ENCODE data around the gene SLC25A21. TPM values are rescaled to one million over a fixed set of nuclear protein-coding genes. Genes with fewer than 3 reads are reported as not detected.

The SLC25A21 gene
- total RNA-seq, 2 donors from 2014 or later = not detected

- no peaks in the 10 kb centered on the region for H3K36me3 Mint-ChIP-seq
- H3K4me1 Mint-ChIP-seq (ENCODE audit: low read depth in 2 of 2) = no peaks in the 10 kb centered on the region
- DNase-seq (ENCODE audit: low spot score) = no peak
- no peak for ATAC-seq
- no peak overlapping the region for H3K27ac Mint-ChIP-seq
- H3K27me3 Mint-ChIP-seq = no peaks in the 10 kb centered on the region
- H3K4me3 Mint-ChIP-seq = no peak overlapping the region
- H3K9me3 Mint-ChIP-seq = peaks cover 19% of the 10 kb centered on the region
Observed at GRCh38 chr14:36767603-36768281, 404.7 kb downstream of the SLC25A21 start.

GRCh38 chr14:36766974-36767373, 405.4 kb downstream of the SLC25A21 start:
- Mint-ChIP-seq H3K9me3 (peaks cover 19% of the 10 kb centered on the region), H3K4me1 (ENCODE audit: low read depth in 2 of 2) (no peaks in the 10 kb centered on the region), H3K4me3 (no peak overlapping the region), H3K27me3 (no peaks in the 10 kb centered on the region), H3K27ac (no peak overlapping the region), H3K36me3 (no peaks in the 10 kb centered on the region)
- no peak for DNase-seq (ENCODE audit: low spot score)
- no peak for ATAC-seq

GRCh38 chr14:36757734-36758601, 414.4 kb downstream of the SLC25A21 start:
- no peaks in the 10 kb centered on the region for H3K36me3 Mint-ChIP-seq
- ATAC-seq (no peak), DNase-seq (ENCODE audit: low spot score) (no peak)
- no peak overlapping the region for H3K27ac Mint-ChIP-seq
- H3K27me3 Mint-ChIP-seq = no peaks in the 10 kb centered on the region
- no peak overlapping the region for H3K4me3 Mint-ChIP-seq
- H3K9me3 Mint-ChIP-seq = peaks cover 7% of the 10 kb centered on the region
- H3K4me1 Mint-ChIP-seq (ENCODE audit: low read depth in 2 of 2) = no peaks in the 10 kb centered on the region

GRCh38 chr14:36756226-36756625, 416.2 kb downstream of the SLC25A21 start:
- Mint-ChIP-seq H3K9me3 (peaks cover 11% of the 10 kb centered on the region), H3K4me3 (no peak overlapping the region), H3K36me3 (no peaks in the 10 kb centered on the region), H3K27me3 (no peaks in the 10 kb centered on the region), H3K27ac (no peak overlapping the region), H3K4me1 (ENCODE audit: low read depth in 2 of 2) (no peaks in the 10 kb centered on the region)
- DNase-seq (ENCODE audit: low spot score) = no peak
- no peak for ATAC-seq

- no peak for ATAC-seq
- Mint-ChIP-seq H3K4me3 (no peak overlapping the region), H3K4me1 (ENCODE audit: low read depth in 2 of 2) (no peaks in the 10 kb centered on the region), H3K27me3 (no peaks in the 10 kb centered on the region), H3K36me3 (no peaks in the 10 kb centered on the region), H3K27ac (no peak overlapping the region), H3K9me3 (peaks cover 11% of the 10 kb centered on the region)
- no peak for DNase-seq (ENCODE audit: low spot score)
Observed at GRCh38 chr14:36755756-36756155, 416.6 kb downstream of the SLC25A21 start.

GRCh38 chr14:36751920-36752319, 420.5 kb downstream of the SLC25A21 start:
- ATAC-seq (no peak), DNase-seq (ENCODE audit: low spot score) (no peak)
- no peaks in the 10 kb centered on the region for H3K36me3 Mint-ChIP-seq
- no peak overlapping the region for H3K27ac Mint-ChIP-seq
- no peak overlapping the region for H3K4me3 Mint-ChIP-seq
- H3K4me1 Mint-ChIP-seq (ENCODE audit: low read depth in 2 of 2) = no peaks in the 10 kb centered on the region
- no peaks in the 10 kb centered on the region for H3K27me3 Mint-ChIP-seq
- H3K9me3 Mint-ChIP-seq = peaks cover 8% of the 10 kb centered on the region

GRCh38 chr14:36751106-36751505, 421.3 kb downstream of the SLC25A21 start:
- ATAC-seq (no peak), DNase-seq (ENCODE audit: low spot score) (no peak)
- no peaks in the 10 kb centered on the region for H3K27me3 Mint-ChIP-seq
- H3K27ac Mint-ChIP-seq = no peak overlapping the region
- H3K9me3 Mint-ChIP-seq = peaks cover 12% of the 10 kb centered on the region
- no peaks in the 10 kb centered on the region for H3K36me3 Mint-ChIP-seq
- H3K4me1 Mint-ChIP-seq (ENCODE audit: low read depth in 2 of 2) = no peaks in the 10 kb centered on the region
- H3K4me3 Mint-ChIP-seq = no peak overlapping the region

- H3K27ac Mint-ChIP-seq = no peak overlapping the region
- H3K4me3 Mint-ChIP-seq = no peak overlapping the region
- no peaks in the 10 kb centered on the region for H3K36me3 Mint-ChIP-seq
- peaks cover 12% of the 10 kb centered on the region for H3K9me3 Mint-ChIP-seq
- no peaks in the 10 kb centered on the region for H3K27me3 Mint-ChIP-seq
- DNase-seq (ENCODE audit: low spot score) (no peak), ATAC-seq (no peak)
- H3K4me1 Mint-ChIP-seq (ENCODE audit: low read depth in 2 of 2) = no peaks in the 10 kb centered on the region
Observed at GRCh38 chr14:36750244-36750643, 422.2 kb downstream of the SLC25A21 start.

- H3K36me3 Mint-ChIP-seq = no peaks in the 10 kb centered on the region
- no peak for ATAC-seq
- no peak overlapping the region for H3K4me3 Mint-ChIP-seq
- no peaks in the 10 kb centered on the region for H3K27me3 Mint-ChIP-seq
- H3K4me1 Mint-ChIP-seq (ENCODE audit: low read depth in 2 of 2) = no peaks in the 10 kb centered on the region
- no peak overlapping the region for H3K27ac Mint-ChIP-seq
- DNase-seq (ENCODE audit: low spot score) = no peak
- H3K9me3 Mint-ChIP-seq = peaks cover 16% of the 10 kb centered on the region
Observed at GRCh38 chr14:36748610-36749213, 423.7 kb downstream of the SLC25A21 start.

GRCh38 chr14:36747411-36748184, 424.8 kb downstream of the SLC25A21 start:
- no peak overlapping the region for H3K4me3 Mint-ChIP-seq
- ATAC-seq (no peak), DNase-seq (ENCODE audit: low spot score) (no peak)
- no peaks in the 10 kb centered on the region for H3K27me3 Mint-ChIP-seq
- no peaks in the 10 kb centered on the region for H3K4me1 Mint-ChIP-seq (ENCODE audit: low read depth in 2 of 2)
- H3K36me3 Mint-ChIP-seq = no peaks in the 10 kb centered on the region
- H3K9me3 Mint-ChIP-seq = peaks cover 14% of the 10 kb centered on the region
- no peak overlapping the region for H3K27ac Mint-ChIP-seq

GRCh38 chr14:36746872-36747271, 425.5 kb downstream of the SLC25A21 start:
- Mint-ChIP-seq H3K27me3 (no peaks in the 10 kb centered on the region), H3K27ac (no peak overlapping the region), H3K9me3 (peaks cover 14% of the 10 kb centered on the region), H3K4me1 (ENCODE audit: low read depth in 2 of 2) (no peaks in the 10 kb centered on the region), H3K4me3 (no peak overlapping the region), H3K36me3 (no peaks in the 10 kb centered on the region)
- no peak for DNase-seq (ENCODE audit: low spot score)
- no peak for ATAC-seq

GRCh38 chr14:36741858-36742257, 430.5 kb downstream of the SLC25A21 start:
- Mint-ChIP-seq H3K27ac (no peak overlapping the region), H3K4me1 (ENCODE audit: low read depth in 2 of 2) (no peaks in the 10 kb centered on the region), H3K27me3 (no peaks in the 10 kb centered on the region), H3K36me3 (no peaks in the 10 kb centered on the region), H3K9me3 (peaks cover 14% of the 10 kb centered on the region), H3K4me3 (no peak overlapping the region)
- DNase-seq (ENCODE audit: low spot score) (no peak), ATAC-seq (no peak)

- no peaks in the 10 kb centered on the region for H3K4me1 Mint-ChIP-seq (ENCODE audit: low read depth in 2 of 2)
- no peaks in the 10 kb centered on the region for H3K36me3 Mint-ChIP-seq
- no peak for ATAC-seq
- H3K9me3 Mint-ChIP-seq = peaks cover under 1% of the 10 kb centered on the region
- H3K4me3 Mint-ChIP-seq = no peak overlapping the region
- H3K27me3 Mint-ChIP-seq = no peaks in the 10 kb centered on the region
- H3K27ac Mint-ChIP-seq = no peak overlapping the region
- no peak for DNase-seq (ENCODE audit: low spot score)
Observed at GRCh38 chr14:36738269-36738668, 434.1 kb downstream of the SLC25A21 start.
